PC-9 (cell line): ENCODE results near the gene MYOM3. TPM values are rescaled to one million over a fixed set of nuclear protein-coding genes. Genes with fewer than 3 reads are reported as not detected.

ENCODE experiments used
- BruUV-seq: library from RNA; stranded (reverse); fragments of 400-500 nt; replicated peaks from 2 replicates; lab custom pipeline; 2021; lab: Mats Ljungman, UMichigan
- CTCF ChIA-PET: fragments of 300-600 bp; sonication (Branson Sonifier 250); formaldehyde crosslinking; loops from one replicate; lab custom pipeline; 2022; ENCODE audit warnings: antibody characterized with exemption; lab: Charles Lee
- POLR2A ChIA-PET: fragments of 300-600 bp; sonication (Branson Sonifier 250); formaldehyde crosslinking; loops from one replicate; lab custom pipeline; 2022; ENCODE audit warnings: antibody characterized with exemption; ENCODE audit not compliant: unreplicated experiment; lab: Charles Lee
- DNase-seq, 2 experiments: peaks; one replicate each; pipeline versions ENCODE4 v3.0.0 to v3.0.0-alpha.2; 2015 to 2022; ENCODE audit warnings: mixed read lengths in 1 of 2
- H2AFZ ChIP-seq: fragments of 200-600 bp; sonication (generic); 2 replicates; pipeline ENCODE4 v1.8.1; 2017; ENCODE audit warnings: antibody characterized with exemption
- H3F3A ChIP-seq: fragments of 200-600 bp; sonication (generic); 2 replicates; pipeline ENCODE4 v1.8.1; 2017; ENCODE audit warnings: antibody characterized with exemption, mild to moderate bottlenecking, low read depth; ENCODE audit not compliant: insufficient read depth
- H3K27ac ChIP-seq: fragments of 200-600 bp; sonication (generic); 2 replicates; pipeline ENCODE4 v1.6.1; 2016; ENCODE audit warnings: mixed run types
- H3K27me3 ChIP-seq: fragments of 200-600 bp; sonication (generic); 2 replicates; pipeline ENCODE4 v1.6.1; 2016; ENCODE audit warnings: low read depth, mixed run types; ENCODE audit not compliant: insufficient read depth
- H3K36me3 ChIP-seq: fragments of 200-600 bp; sonication (generic); 2 replicates; pipeline ENCODE4 v1.6.1; 2016; ENCODE audit warnings: low read depth, mixed run types
- H3K4me1 ChIP-seq: fragments of 200-600 bp; sonication (generic); replicated peaks from 2 replicates; pipeline ENCODE4 v1.6.1; 2016; ENCODE audit warnings: mixed run types; ENCODE audit not compliant: insufficient read depth
- H3K4me2 ChIP-seq: fragments of 200-600 bp; sonication (generic); 2 replicates; pipeline ENCODE4 v1.6.1; 2017; ENCODE audit warnings: mixed run types
- H3K4me3 ChIP-seq: fragments of 200-600 bp; sonication (generic); 2 replicates; pipeline ENCODE4 v1.6.1; 2016; ENCODE audit warnings: mixed run types
- H3K79me2 ChIP-seq: fragments of 200-600 bp; sonication (generic); 2 replicates; pipeline ENCODE4 v1.6.1; 2017; ENCODE audit warnings: low read depth, mixed run types
- H3K9me2 ChIP-seq: fragments of 200-600 bp; sonication (generic); 2 replicates; pipeline ENCODE4 v1.8.1; 2017; ENCODE audit warnings: mild to moderate bottlenecking; ENCODE audit not compliant: insufficient read depth
- H3K9me3 ChIP-seq: fragments of 200-600 bp; sonication (generic); 2 replicates; pipeline ENCODE4 v1.8.1; 2016; ENCODE audit warnings: low read depth; ENCODE audit not compliant: insufficient read depth
- H4K20me1 ChIP-seq: fragments of 200-600 bp; sonication (generic); 2 replicates; pipeline ENCODE4 v1.8.1; 2017; ENCODE audit not compliant: insufficient read depth
- CTCF ChIP-seq: fragments of 200-600 bp; sonication (generic); conservative IDR thresholded peaks from 2 replicates; pipeline ENCODE4 v1.6.1; 2017; ENCODE audit warnings: mixed run types, antibody characterized with exemption, mild to moderate bottlenecking, moderate library complexity
- EZH2 ChIP-seq: fragments of 200-600 bp; sonication (generic); IDR thresholded peaks from 2 replicates; pipeline ENCODE4 v1.8.0; 2017; ENCODE audit warnings: antibody characterized with exemption, low read depth
- intact Hi-C: fragments of 100-400 bp; cut with micrococcal nuclease; formaldehyde crosslinking; loops from one replicate; pipeline ENCODE4 v1.10.0; 2022; ENCODE audit not compliant: unreplicated experiment
- total RNA-seq: library from RNA; stranded (reverse); gene quantifications from 2 replicates; pipeline ENCODE4 v1.2.3, GENCODE V29; 2021

MYOM3 gene
- total RNA-seq, 1 experiment from 2014 or later = 11.9 TPM

GRCh38 chr1:24093732-24094131 is 18.2 kb downstream of the MYOM3 start:
- Histone ChIP-seq H3K4me1 (no peaks in the 10 kb centered on the region), H3K9me2 (no peaks in the 10 kb centered on the region), H3K27me3 (no peaks in the 10 kb centered on the region), H4K20me1 (no peaks in the 10 kb centered on the region), H3K27ac (no peak overlapping the region), H3K36me3 (no peaks in the 10 kb centered on the region), H3F3A (no peaks in the 10 kb centered on the region), H2AFZ (no peak overlapping the region), H3K4me2 (no peak overlapping the region), H3K79me2 (no peaks in the 10 kb centered on the region), H3K9me3 (no peaks in the 10 kb centered on the region), H3K4me3 (no peak overlapping the region)
- ChIA-PET CTCF (no interaction called here), POLR2A (no interaction called here)
- TF ChIP-seq CTCF (no peak), EZH2 (no peak)
- BruUV-seq = no TSS peak
- DNase-seq = no peak
- intact Hi-C loops = no loop called here

- CTCF ChIA-PET = no interaction called here
- no peak overlapping the region for H3K27ac ChIP-seq
- H3K4me3 ChIP-seq = no peak overlapping the region
Measured at GRCh38 chr1:24092979-24093378, 19.0 kb downstream of the MYOM3 start.

GRCh38 chr1:24091971-24092482 is 19.9 kb downstream of the MYOM3 start:
- H2AFZ ChIP-seq = no peak overlapping the region
- no peaks in the 10 kb centered on the region for H3K9me2 ChIP-seq
- H3K4me2 ChIP-seq = no peak overlapping the region
- CTCF ChIA-PET = no interaction called here
- POLR2A ChIA-PET = interaction anchor here (0.7 kb wide), 1 partner anchor 136 kb away, joined by 3 read pairs; no protein-coding TSS in a partner anchor
- DNase-seq = no peak
- TF ChIP-seq CTCF (no peak), EZH2 (no peak)
- no peaks in the 10 kb centered on the region for H3K79me2 ChIP-seq
- intact Hi-C loops = no loop called here
- no peaks in the 10 kb centered on the region for H3K27me3 ChIP-seq
- no peaks in the 10 kb centered on the region for H3F3A ChIP-seq
- no peak overlapping the region for H3K27ac ChIP-seq
- BruUV-seq = no TSS peak
- H4K20me1 ChIP-seq = no peaks in the 10 kb centered on the region
- no peaks in the 10 kb centered on the region for H3K4me1 ChIP-seq
- H3K4me3 ChIP-seq = no peak overlapping the region
- H3K36me3 ChIP-seq = no peaks in the 10 kb centered on the region
- H3K9me3 ChIP-seq = no peaks in the 10 kb centered on the region

More at GRCh38 chr1:24092979-24093378, 19.0 kb downstream of the MYOM3 start:
- TF ChIP-seq EZH2 (no peak), CTCF (no peak)
- no peaks in the 10 kb centered on the region for H3K9me2 ChIP-seq
- H3K9me3 ChIP-seq = no peaks in the 10 kb centered on the region
- no peaks in the 10 kb centered on the region for H3K4me1 ChIP-seq
- H4K20me1 ChIP-seq = no peaks in the 10 kb centered on the region
- no peaks in the 10 kb centered on the region for H3F3A ChIP-seq
- no TSS peak for BruUV-seq
- intact Hi-C loops = no loop called here
- H2AFZ ChIP-seq = no peak overlapping the region
- H3K36me3 ChIP-seq = no peaks in the 10 kb centered on the region
- POLR2A ChIA-PET = no interaction called here
- H3K27me3 ChIP-seq = no peaks in the 10 kb centered on the region
- H3K79me2 ChIP-seq = no peaks in the 10 kb centered on the region
- no peak for DNase-seq
- no peak overlapping the region for H3K4me2 ChIP-seq
